Stomach smooth muscle (tissue), 2 donors: ENCODE measurements around the gene FNDC10.
A peak's percentile ranks its signal among the peaks of the same experiment; 100 is the strongest.
"Not testable (repeated sequence)": the region's sequence is repeated elsewhere in the genome, so short reads cannot be mapped to it uniquely, and the experiment has no call there.

Source experiments
- H3K27ac ChIP-seq: one replicate; pipeline ENCODE4 v1.7.0; 2013; ENCODE audit warnings: mild to moderate bottlenecking, low read length, inconsistent platforms
- H3K27me3 ChIP-seq, 2 donors: one replicate each; pipeline ENCODE4 v1.7.0; 2013; ENCODE audit warnings: low read length in 2 of 2; ENCODE audit not compliant: insufficient read depth in 2 of 2, control insufficient read depth in 1 of 2
- H3K36me3 ChIP-seq, 2 donors: one replicate each; pipeline ENCODE4 v1.7.0; 2013; ENCODE audit warnings: low read length in 2 of 2; ENCODE audit not compliant: control insufficient read depth in 2 of 2, insufficient read depth in 2 of 2
- H3K4me1 ChIP-seq: one replicate; pipeline ENCODE4 v1.7.0; 2013; ENCODE audit warnings: low read length; ENCODE audit not compliant: control insufficient read depth, insufficient read depth
- H3K4me3 ChIP-seq, 2 donors: one replicate each; pipeline ENCODE4 v1.7.0; 2013; ENCODE audit warnings: low read length in 2 of 2
- H3K9ac ChIP-seq, 2 donors: one replicate each; pipeline ENCODE4 v1.7.0; 2013; ENCODE audit warnings: low read length in 2 of 2, mild to moderate bottlenecking in 1 of 2
- H3K9me3 ChIP-seq, 2 donors: one replicate each; pipeline ENCODE4 v1.7.0; 2013; ENCODE audit warnings: low read length in 2 of 2; ENCODE audit not compliant: control insufficient read depth in 2 of 2
- donor health status: healthy.
- donor health status: Pancreatic carcinoma.

Gene FNDC10

DNA sequence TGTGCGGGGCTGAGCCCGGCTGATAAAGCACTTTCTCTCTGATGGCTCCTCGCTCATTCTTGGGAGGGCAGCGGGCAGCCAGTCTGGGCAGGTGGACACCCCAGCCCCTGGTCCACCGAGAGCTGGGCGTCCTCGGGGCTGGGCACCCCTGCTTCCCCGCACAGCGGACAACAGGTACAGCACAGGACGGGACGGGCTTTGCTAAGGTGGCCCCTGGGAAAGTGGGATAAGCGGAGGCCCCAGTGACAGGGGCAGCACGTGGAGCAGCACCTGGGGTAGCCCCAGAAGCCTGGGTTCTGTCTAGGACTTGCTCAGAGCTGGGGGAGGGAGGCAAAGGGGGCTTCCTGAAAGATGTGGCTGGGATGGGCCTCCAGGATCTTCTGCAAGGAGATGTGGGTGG is 34.7 kb upstream of the FNDC10 start:
- peaks cover 0 to 20% of the 10 kb centered on the region in 2 donors for H3K27me3 ChIP-seq
- not testable (repeated sequence) for H3K36me3 ChIP-seq, H3K9ac ChIP-seq, H3K4me1 ChIP-seq, H3K27ac ChIP-seq, H3K9me3 ChIP-seq, H3K4me3 ChIP-seq

DNA sequence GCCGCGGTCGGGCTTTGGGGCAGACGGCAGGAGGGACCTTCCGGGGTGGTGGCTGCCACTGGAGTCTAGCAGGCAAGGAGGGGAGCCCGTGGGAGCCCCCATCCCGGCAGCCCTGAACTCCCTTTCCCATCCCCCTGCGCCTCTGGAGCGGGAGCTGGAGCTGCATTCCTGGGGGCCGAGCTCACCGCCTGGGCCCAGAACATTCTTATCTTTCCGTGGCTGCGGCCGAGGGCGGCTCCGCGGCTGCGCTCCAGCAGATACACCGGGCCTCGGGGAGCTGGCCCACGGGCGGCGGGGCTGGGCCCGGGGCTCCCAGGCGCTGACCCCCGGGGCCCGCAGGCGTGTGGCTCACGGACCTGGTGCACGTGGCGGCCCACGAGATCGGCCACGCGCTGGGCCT is 33.5 kb upstream of the FNDC10 start:
- H3K4me1 ChIP-seq, H3K9me3 ChIP-seq, H3K9ac ChIP-seq: not testable (repeated sequence)

GRCh38 chr1:1631782-1632420 is 32.0 kb upstream of the FNDC10 start, which contains the start of gene MMP23B:
TSS of gene MMP23B (plus strand) at chr1:1632173. CDS start at chr1:1632219, 46 bp downstream.
- Histone ChIP-seq H3K9me3 (no peaks in the 10 kb centered on the region), H3K36me3 (peaks cover 3 to 4% of the 10 kb centered on the region in 2 donors), H3K4me3 (peak within 1 kb of the TSS in 1 of 2 donors; percentile 35), H3K27ac (no peak within 1 kb of the TSS), H3K9ac (no peak within 1 kb of the TSS), H3K27me3 (peaks cover 0 to 24% of the 10 kb centered on the region in 2 donors), H3K4me1 (peaks cover 6% of the 10 kb centered on the region)

More for the DNA sequence above, 33.5 kb upstream of the FNDC10 start:
- not testable (repeated sequence) for H3K36me3 ChIP-seq, H3K27ac ChIP-seq, H3K4me3 ChIP-seq
- H3K27me3 ChIP-seq = peaks cover 0 to 24% of the 10 kb centered on the region in 2 donors

GRCh38 chr1:1630965-1631781 is 31.2 kb upstream of the FNDC10 start:
- peaks cover 6% of the 10 kb centered on the region for H3K4me1 ChIP-seq
- peaks cover 0 to 24% of the 10 kb centered on the region in 2 donors for H3K27me3 ChIP-seq
- no peak overlapping the region for H3K27ac ChIP-seq
- peak overlapping the region in 1 of 2 donors; percentile 35 for H3K4me3 ChIP-seq
- H3K36me3 ChIP-seq = peaks cover 3 to 4% of the 10 kb centered on the region in 2 donors
- no peaks in the 10 kb centered on the region for H3K9me3 ChIP-seq
- H3K9ac ChIP-seq = no peak overlapping the region

- H3K36me3 ChIP-seq = peaks cover 3 to 4% of the 10 kb centered on the region in 2 donors
- no peak overlapping the region for H3K4me3 ChIP-seq
- H3K27me3 ChIP-seq = peaks cover 0 to 24% of the 10 kb centered on the region in 2 donors
- H3K4me1 ChIP-seq = peaks cover 6% of the 10 kb centered on the region
- H3K9me3 ChIP-seq = no peaks in the 10 kb centered on the region
- no peak overlapping the region for H3K27ac ChIP-seq
- no peak overlapping the region for H3K9ac ChIP-seq
Measured at GRCh38 chr1:1630191-1630964, 30.4 kb upstream of the FNDC10 start.

DNA sequence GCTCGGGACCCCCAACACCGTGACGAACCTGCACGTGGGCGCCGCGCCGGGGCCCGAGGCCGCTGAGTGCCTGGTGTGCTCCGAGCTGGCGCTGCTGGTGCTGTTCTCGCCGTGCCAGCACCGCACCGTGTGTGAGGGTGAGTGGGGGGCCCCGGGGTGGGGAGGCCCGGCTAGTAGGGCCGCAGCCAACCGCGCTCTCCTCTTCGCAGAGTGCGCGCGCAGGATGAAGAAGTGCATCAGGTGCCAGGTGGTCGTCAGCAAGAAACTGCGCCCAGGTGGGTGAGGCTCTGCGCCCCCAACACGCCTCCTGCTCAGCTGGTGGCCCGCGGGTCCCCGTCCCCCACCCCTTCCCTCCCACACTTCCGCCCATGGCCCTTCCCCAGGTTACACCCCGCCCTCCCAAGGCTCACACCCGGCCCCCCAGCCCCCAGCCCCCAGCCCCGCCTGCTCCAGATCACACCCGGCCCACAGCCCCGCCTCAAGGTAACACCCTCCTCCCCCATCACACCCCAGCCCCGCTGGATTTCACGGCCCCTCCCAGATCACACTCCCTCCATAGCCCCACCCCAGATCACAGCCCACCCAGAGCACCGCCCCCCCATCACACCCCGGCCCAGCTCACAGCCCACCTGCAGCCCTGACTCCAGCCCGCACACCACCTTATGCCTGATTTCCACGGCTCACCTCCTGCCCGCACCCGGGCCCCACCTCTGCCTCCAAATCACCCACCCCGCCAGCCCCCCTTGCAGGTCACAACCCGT is 29.7 kb upstream of the FNDC10 start:
- H3K9me3 ChIP-seq = no peaks in the 10 kb centered on the region
- no peak overlapping the region for H3K4me3 ChIP-seq
- no peak overlapping the region for H3K27ac ChIP-seq
- no peak overlapping the region for H3K9ac ChIP-seq
- H3K4me1 ChIP-seq = peaks cover 6% of the 10 kb centered on the region
- peaks cover 0 to 24% of the 10 kb centered on the region in 2 donors for H3K27me3 ChIP-seq
- peaks cover 3 to 4% of the 10 kb centered on the region in 2 donors for H3K36me3 ChIP-seq

GRCh38 chr1:1628754-1629429 is 29.0 kb upstream of the FNDC10 start:
- H3K9me3 ChIP-seq = no peaks in the 10 kb centered on the region
- H3K27ac ChIP-seq = no peak overlapping the region
- no peak overlapping the region for H3K9ac ChIP-seq
- peaks cover 6% of the 10 kb centered on the region for H3K4me1 ChIP-seq
- peaks cover 0 to 24% of the 10 kb centered on the region in 2 donors for H3K27me3 ChIP-seq
- H3K4me3 ChIP-seq = no peak overlapping the region
- H3K36me3 ChIP-seq = peaks cover 3 to 4% of the 10 kb centered on the region in 2 donors

GRCh38 chr1:1627829-1628753 is 28.2 kb upstream of the FNDC10 start:
- H3K9ac ChIP-seq = no peak overlapping the region
- no peak overlapping the region for H3K27ac ChIP-seq
- peaks cover 6% of the 10 kb centered on the region for H3K4me1 ChIP-seq
- H3K27me3 ChIP-seq = peaks cover 0 to 24% of the 10 kb centered on the region in 2 donors
- no peak overlapping the region for H3K4me3 ChIP-seq
- H3K9me3 ChIP-seq = no peaks in the 10 kb centered on the region
- peaks cover 3 to 4% of the 10 kb centered on the region in 2 donors for H3K36me3 ChIP-seq

DNA sequence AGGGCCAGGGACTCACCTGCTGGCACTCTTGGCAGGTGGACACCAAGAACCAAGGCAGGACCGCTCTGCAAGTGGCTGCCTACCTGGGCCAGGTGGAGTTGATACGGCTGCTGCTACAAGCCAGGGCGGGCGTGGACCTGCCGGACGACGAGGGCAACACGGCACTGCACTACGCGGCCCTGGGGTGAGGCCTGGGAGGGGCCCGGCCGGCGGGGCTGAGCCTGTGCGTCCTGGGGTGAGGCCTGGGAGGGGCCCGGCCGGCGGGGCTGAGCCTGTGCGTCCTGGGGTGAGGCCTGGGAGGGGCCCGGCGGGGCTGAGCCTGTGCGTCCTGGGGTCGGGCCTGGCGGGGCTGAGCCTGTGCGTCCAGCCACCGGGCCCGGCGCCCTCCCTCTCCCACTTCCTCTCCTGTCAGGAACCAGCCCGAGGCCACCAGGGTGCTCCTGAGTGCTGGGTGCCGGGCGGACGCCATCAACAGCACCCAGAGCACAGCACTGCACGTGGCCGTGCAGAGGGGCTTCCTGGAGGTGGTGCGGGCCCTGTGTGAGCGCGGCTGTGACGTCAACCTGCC is 27.4 kb upstream of the FNDC10 start:
- H3K9ac ChIP-seq = no peak overlapping the region
- H3K9me3 ChIP-seq = no peaks in the 10 kb centered on the region
- no peak overlapping the region for H3K4me3 ChIP-seq
- no peak overlapping the region for H3K27ac ChIP-seq
- peaks cover 6% of the 10 kb centered on the region for H3K4me1 ChIP-seq
- peaks cover 0 to 24% of the 10 kb centered on the region in 2 donors for H3K27me3 ChIP-seq
- H3K36me3 ChIP-seq = peaks cover 3 to 4% of the 10 kb centered on the region in 2 donors
